Spleen (tissue), 7 donors: ENCODE data around the gene TMEM126B.

Source experiments
- CTCF ChIP-seq, 11 experiments: fragments of 200-600 bp in 7 of 11; fragments of 450-650 bp in 4 of 11; sonication (generic) in 4 of 11; IDR thresholded peaks in 8 of 11; conservative IDR thresholded peaks in 3 of 11; 1 replicate in 7 of 11; 2 replicates in 4 of 11; pipeline versions ENCODE4 v1.4.0 to v1.8.0; 2016 to 2021; ENCODE audit warnings: antibody characterized with exemption in 11 of 11, inconsistent platforms in 4 of 11, mild to moderate bottlenecking in 1 of 11
- POLR2A ChIP-seq, 3 donors: fragments of 450-650 bp; IDR thresholded peaks; one replicate each; pipeline ENCODE4 v1.5.1; 2017; ENCODE audit warnings: antibody characterized with exemption in 3 of 3, mild to moderate bottlenecking in 1 of 3
- donor health status: DM: no; HTN: no; CAD: no; lungs with moderate emphysema.
- donor health status: DM: no; HTN: no; CAD: no.
- donor health status: DM: no; HTN: no; CAD: no.

GRCh38 chr11:85673393-85673792 is 45.0 kb downstream of the TMEM126B start:
- TF ChIP-seq CTCF (IDR thresholded peaks at IDR 0.05 in 8 of 11, conservative IDR thresholded peaks at IDR 0.05 in 3 of 11) (no peak), POLR2A (IDR thresholded peaks at IDR 0.05) (no peak)
